LNCAP (cell line): ENCODE results near the gene IZUMO1.

ENCODE experiments used
- CTCF ChIP-seq: fragments of 450-650 bp; IDR thresholded peaks from 2 replicates; pipeline ENCODE4 v1.5.1; 2017; ENCODE audit warnings: mild to moderate bottlenecking

The IZUMO1 gene

GRCh38 chr19:48737360-48737998 lies 9.2 kb downstream of the IZUMO1 start:
- TF ChIP-seq CTCF, result no peak

GRCh38 chr19:48735031-48735615 lies 11.6 kb downstream of the IZUMO1 start:
- no peak for TF ChIP-seq CTCF

DNA sequence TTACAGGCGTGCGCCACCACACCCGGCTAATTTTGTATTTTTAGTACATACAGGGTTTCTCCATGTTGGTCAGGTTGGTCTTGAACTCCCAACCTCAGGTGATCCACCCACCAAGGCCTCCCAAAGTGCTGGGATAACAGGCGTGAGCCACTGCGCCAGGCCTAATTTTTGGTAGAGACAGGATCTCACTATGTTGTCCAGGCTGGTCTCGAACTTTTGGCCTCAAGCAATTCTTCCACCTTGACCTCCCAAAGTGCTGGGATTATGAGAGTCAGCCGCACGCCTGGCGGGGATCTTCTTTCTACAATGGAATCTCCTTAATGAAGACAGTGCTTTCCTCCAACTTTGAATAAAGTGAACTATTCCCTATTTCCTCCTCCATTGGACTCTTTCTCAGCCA lies 12.1 kb downstream of the IZUMO1 start:
- TF ChIP-seq CTCF, result no peak

DNA sequence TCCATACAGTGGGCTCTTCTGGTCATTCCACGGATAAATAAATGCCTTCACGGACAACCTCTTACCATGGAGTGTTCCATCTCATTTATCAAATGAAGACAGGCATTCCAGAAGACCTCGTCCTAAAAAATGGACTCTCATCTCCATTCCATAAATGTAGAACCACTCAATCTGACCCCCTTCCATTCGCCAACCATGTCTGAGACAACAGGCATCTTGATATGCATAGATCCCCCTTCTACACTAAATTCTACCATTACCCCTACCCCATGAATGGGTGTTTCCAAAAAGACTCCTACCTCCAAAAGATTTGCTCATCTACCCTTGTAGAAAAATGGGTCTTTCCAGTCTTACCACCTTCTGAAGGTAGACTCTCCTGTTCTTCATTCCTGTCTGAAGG lies 15.3 kb downstream of the IZUMO1 start:
- no peak for TF ChIP-seq CTCF

- TF ChIP-seq CTCF, result no peak
Measured at GRCh38 chr19:48728911-48729664, 17.6 kb downstream of the IZUMO1 start.

- no peak for TF ChIP-seq CTCF
Measured at GRCh38 chr19:48726556-48726955, 20.2 kb downstream of the IZUMO1 start.

GRCh38 chr19:48724796-48725753 lies 21.6 kb downstream of the IZUMO1 start:
- no peak for TF ChIP-seq CTCF
